ENCODE results near the gene LYZL2. TPM values are rescaled to one million over a fixed set of nuclear protein-coding genes. Genes with fewer than 3 reads are reported as not detected.
A peak's percentile ranks its signal among the peaks of the same experiment; 100 is the strongest.
"Not testable (repeated sequence)": the region's sequence is repeated elsewhere in the genome, so short reads cannot be mapped to it uniquely, and the experiment has no call there.

LYZL2 gene
- not detected for total RNA-seq

DNA sequence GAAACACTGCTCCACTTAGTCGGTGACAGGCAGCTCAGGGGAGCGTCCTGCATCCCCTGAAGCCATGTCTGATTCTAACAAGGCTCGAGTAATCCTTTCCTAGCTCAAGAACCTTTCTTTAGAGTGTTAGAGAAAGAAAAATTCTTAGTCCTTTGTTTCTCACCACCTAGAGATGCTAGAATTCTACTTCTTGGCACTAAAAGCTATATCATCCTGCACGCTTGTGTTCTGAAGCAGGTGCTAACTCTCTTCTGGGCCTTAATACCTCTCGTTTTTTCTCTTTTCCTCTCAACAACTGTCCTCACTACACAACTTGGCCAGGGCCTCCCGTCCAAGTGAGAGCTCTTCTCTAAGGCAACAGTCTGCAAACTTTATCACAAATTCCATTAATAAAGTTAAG lies at the start of gene LYZL2:
Gene LYZL2, minus strand, starts transcription at position 101 of the 400 bp plus-strand sequence. CDS start 2,838 bp downstream, outside the sequence.
- ATAC-seq: no peak

DNA sequence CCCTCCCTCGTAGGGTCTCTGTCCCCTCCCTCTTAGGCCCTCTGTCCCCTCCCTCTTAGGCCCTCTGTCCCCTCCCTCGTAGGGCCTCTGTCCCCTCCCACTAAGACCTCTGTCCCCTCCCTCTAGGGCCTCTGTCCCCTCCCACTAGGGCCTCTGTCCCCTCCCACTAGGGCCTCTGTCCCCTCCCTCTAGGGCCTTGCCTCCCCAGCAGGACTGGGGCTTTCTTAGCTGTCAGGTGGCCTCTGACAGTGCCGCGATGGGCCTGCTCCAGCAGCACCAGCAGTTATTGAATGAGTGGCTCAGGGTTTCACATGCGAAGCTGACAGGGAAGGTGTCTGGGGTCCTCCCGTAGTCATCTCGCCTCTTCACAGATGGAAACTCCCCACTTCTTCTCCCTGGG lies 48.1 kb upstream of the LYZL2 start:
- ATAC-seq: not testable (repeated sequence)

DNA sequence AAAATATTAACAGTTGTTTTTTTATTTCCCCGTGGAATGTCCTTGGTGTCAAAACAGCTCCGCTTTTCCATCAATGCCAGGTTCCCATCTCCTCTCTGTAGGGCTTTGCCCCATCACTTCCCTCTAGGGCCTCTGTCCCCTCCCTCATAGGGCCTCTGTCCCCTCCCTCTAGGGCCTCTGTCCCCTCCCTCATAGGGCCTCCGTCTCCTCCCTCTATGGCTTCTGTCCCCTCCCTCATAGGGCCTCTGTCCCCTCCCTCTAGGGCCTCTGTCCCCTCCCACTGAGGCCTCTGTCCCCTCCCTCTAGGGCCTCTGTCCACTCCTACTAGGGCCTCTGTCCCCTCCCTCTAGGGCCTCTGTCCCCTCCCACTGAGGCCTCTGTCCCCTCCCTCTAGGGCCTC lies 47.6 kb upstream of the LYZL2 start:
- ATAC-seq: not testable (repeated sequence)

DNA sequence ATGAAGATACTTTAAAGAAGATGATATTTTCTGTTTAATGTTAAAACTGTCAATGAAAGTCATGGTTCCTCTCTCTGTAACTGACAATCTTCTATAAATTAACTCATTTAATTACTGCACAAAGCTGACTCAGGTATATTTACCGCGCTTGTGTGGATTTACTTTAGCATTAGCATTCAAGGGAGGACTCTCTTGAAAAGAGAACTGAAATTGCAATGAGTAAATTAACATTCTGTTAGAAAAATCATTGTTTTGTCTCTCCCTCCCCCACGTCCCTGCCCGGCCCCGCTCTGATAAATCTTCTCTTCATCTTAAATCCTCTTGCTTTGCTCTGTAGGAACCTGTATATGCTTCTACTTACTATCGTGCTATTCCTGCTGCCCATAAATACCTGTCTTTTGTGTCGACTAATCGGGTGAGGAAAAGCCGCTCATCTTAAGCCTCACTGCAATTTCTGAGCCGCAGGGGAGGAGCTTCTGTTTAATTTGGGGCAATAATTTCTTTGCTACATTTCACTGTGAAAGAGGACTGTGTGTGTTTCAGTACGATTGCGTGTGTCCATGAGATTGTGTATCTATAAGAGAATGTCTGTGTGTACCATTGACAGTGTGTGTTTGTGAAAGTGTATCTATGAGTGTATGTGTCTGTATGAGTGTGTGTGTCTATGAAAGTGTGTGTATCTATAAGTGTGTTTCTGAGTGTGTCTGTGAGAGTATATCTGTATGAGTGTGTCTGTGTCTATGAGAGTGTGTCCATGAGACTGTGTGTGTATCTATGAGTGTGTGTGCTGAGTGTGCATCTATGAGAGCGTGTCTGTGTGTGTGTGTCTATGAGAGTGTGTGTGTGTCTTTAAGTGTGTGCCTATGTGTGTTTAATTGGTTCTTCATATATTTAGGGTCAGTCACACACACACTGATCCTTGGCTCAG lies 46.5 kb upstream of the LYZL2 start:
- no peak for ATAC-seq

- ATAC-seq: no peak
Observed at GRCh38 chr10:30674796-30675195, 45.2 kb upstream of the LYZL2 start.

DNA sequence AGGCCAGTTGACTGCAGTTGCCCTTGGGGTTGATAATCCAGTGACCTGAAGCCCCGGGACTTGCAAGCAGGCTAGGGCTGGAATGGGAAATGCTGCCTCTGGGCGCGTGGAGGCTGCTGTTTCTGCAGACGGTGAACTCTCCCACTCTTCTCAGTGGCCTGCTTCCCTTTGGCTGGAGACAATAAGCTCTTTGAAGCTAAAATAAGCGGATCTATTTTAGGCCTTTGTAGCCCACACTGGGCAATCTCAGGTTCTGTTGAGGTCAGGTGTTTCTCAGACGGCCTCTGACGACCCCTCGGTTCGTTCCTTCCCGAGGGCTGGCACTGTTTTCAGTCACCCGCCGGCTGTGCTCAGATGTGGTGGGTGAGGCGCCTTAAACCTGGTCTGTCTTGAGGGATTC lies 43.7 kb upstream of the LYZL2 start:
- ATAC-seq: not testable (repeated sequence)

DNA sequence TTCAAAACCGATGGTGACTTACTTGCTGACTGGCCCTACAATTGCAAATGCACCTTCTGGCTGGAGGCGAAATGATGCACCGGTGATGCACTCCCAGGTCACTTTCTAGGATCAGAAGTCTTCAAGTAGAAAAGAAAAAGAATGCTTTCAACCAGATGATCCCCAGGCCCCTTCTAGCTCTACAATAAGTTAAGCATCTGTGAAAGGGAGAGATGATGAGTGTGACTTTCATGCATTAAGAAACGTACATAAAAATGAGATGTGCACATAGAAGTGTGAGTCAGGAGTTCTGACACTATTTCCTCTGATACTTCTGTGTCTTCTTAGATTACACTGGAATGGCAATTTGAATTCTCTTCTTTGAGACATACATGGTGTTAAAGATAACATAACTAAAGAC lies 42.8 kb upstream of the LYZL2 start:
- not testable (repeated sequence) for ATAC-seq

GRCh38 chr10:30671026-30671616 lies 41.6 kb upstream of the LYZL2 start:
- ATAC-seq: peak; percentile 37

- peak; percentile 10 for ATAC-seq
Observed at GRCh38 chr10:30667982-30668381, 38.4 kb upstream of the LYZL2 start.

- ATAC-seq: not testable (repeated sequence)
Observed at GRCh38 chr10:30663403-30663802, 33.9 kb upstream of the LYZL2 start.

- ATAC-seq: no peak
Observed at GRCh38 chr10:30662814-30663213, 33.3 kb upstream of the LYZL2 start.

- ATAC-seq: not testable (repeated sequence)
Observed at GRCh38 chr10:30660314-30660713, 30.8 kb upstream of the LYZL2 start.

DNA sequence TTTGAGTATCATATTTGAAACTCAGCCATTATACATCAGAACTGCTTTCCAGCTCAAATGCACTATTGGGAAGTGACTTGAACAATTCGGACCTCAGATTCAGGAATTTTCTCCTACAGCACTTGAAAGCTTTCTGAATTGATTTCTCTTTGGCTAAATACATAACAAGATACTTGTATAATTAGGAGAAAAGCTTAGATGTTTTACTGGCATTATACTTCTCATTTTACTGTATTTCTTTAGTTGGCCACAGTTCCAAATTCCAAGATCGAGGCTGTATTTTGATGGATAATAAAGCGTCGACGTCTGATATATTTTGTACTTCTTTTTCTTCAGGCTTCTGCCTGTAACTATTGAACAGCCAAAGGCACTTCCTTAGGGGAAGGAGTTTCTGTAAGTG lies 26.7 kb upstream of the LYZL2 start:
- no peak for ATAC-seq

GRCh38 chr10:30655001-30655400 lies 25.4 kb upstream of the LYZL2 start:
- ATAC-seq: not testable (repeated sequence)

GRCh38 chr10:30651470-30652397 lies 22.2 kb upstream of the LYZL2 start:
- not testable (repeated sequence) for ATAC-seq

DNA sequence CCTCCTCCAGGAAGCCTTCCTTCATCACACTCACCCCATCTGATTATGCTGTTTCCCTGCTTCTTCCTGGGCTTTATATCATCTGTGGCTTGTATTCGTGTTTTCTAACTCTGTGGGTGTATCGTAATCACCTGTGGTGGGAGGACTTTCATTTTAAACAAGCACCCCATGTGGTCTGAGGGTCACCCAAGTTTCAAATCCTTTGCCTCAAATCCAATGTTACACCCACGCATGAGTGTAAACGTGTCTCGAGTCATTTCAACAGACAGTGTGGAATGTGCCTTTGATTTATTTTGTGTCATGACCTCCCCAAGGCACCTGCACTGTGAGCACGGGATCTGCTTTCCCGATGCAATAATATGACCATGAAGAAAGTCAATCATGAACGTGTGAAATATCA lies 17.5 kb upstream of the LYZL2 start:
- no peak for ATAC-seq

GRCh38 chr10:30645340-30645827 lies 15.8 kb upstream of the LYZL2 start:
- ATAC-seq: no peak

DNA sequence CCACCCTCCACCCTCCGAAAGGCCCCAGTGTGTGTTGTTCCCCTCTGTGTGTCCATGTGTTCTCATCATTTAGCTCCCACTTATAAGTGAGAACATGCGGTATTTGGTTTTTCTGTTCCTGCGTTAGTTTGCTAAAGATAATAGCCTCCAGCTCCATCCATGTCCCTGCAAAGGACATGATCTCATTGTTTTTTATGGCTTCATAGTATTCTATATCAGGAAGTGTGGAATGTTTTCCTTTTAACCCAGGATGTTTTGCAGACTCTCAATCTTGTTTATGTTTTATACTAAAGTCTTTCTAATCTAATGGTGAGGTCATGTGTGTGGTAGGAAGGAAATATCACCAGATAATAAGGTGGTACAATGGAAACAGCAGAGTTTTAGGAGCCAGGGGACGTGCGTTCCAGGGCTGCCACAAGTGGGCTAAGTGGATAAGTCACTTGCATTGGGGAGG lies 14.9 kb upstream of the LYZL2 start:
- ATAC-seq: not testable (repeated sequence)

- ATAC-seq: peak; percentile 48
Observed at GRCh38 chr10:30643557-30644199, 14.1 kb upstream of the LYZL2 start.

GRCh38 chr10:30642856-30643255 lies 13.3 kb upstream of the LYZL2 start:
- ATAC-seq: not testable (repeated sequence)

GRCh38 chr10:30639946-30640786 lies 10.6 kb upstream of the LYZL2 start:
- ATAC-seq: peak; percentile 35
